Transverse colon (tissue), 4 donors: Measurements from ENCODE around the gene SGSM1. TPM values are rescaled to one million over a fixed set of nuclear protein-coding genes. Genes with fewer than 3 reads are reported as not detected.

ENCODE experiments used
- DNase-seq: peaks from one replicate; pipeline ENCODE4 v3.0.0-alpha.2; 2019
- H3K27ac ChIP-seq, 4 donors: fragments of 200-600 bp; sonication (generic); 2 replicates each; pipeline ENCODE4 v1.5.1; 2016 to 2018; ENCODE audit warnings: inconsistent platforms in 4 of 4
- H3K27me3 ChIP-seq: fragments of 200-600 bp; sonication (generic); 2 replicates; pipeline ENCODE4 v1.5.1; 2017; ENCODE audit warnings: inconsistent platforms
- H3K36me3 ChIP-seq, 4 donors: fragments of 200-600 bp; sonication (generic); 2 replicates each; pipeline ENCODE4 v1.5.1; 2017 to 2019; ENCODE audit warnings: inconsistent platforms in 4 of 4
- H3K4me1 ChIP-seq, 4 donors: fragments of 200-600 bp; sonication (generic); 2 replicates each; pipeline ENCODE4 v1.5.1; 2017 to 2020; ENCODE audit warnings: inconsistent platforms in 4 of 4
- H3K4me3 ChIP-seq, 4 donors: fragments of 200-600 bp; sonication (generic); 1 replicate in 1 of 4; 2 replicates in 3 of 4; pipeline versions ENCODE4 v1.5.1 to v1.6.1; 2017 to 2019; ENCODE audit warnings: inconsistent platforms in 4 of 4
- H3K9me3 ChIP-seq, 2 donors: fragments of 200-600 bp; sonication (generic); 2 replicates each; pipeline ENCODE4 v1.5.1; 2017 to 2019; ENCODE audit warnings: inconsistent platforms in 2 of 2
- CTCF ChIP-seq, 5 experiments: fragments of 200-600 bp in 3 of 5; fragments of 450-650 bp in 2 of 5; sonication (generic) in 3 of 5; IDR thresholded peaks; 1 replicate in 2 of 5; 2 replicates in 3 of 5; pipeline ENCODE4 v1.5.1; 2016 to 2017; ENCODE audit warnings: antibody characterized with exemption in 5 of 5, inconsistent platforms in 3 of 5, mild to moderate bottlenecking in 2 of 5, moderate library complexity in 1 of 5
- EP300 ChIP-seq: sonication (generic); formaldehyde crosslinking; IDR thresholded peaks from one replicate; pipeline ENCODE4 v1.6.1; 2017; ENCODE audit warnings: antibody characterized with exemption, low read depth
- POLR2A ChIP-seq: fragments of 450-650 bp; IDR thresholded peaks from one replicate; pipeline ENCODE4 v1.6.1; 2016; ENCODE audit warnings: antibody characterized with exemption, mild to moderate bottlenecking, moderate library complexity
- POLR2AphosphoS5 ChIP-seq, 3 donors: sonication (generic); formaldehyde crosslinking; IDR thresholded peaks; one replicate each; pipeline ENCODE4 v1.6.1; 2016; ENCODE audit warnings: antibody characterized with exemption in 3 of 3
- WGBS, 2 donors: methylation state at CpG; one replicate each; pipeline ENCODE4 v1.1.5; 2018; ENCODE audit warnings: low coverage in 1 of 2; 5-methylcytosine and 5-hydroxymethylcytosine counted together
- in situ Hi-C, 4 donors: fragments of 200-750 bp; cut with MboI; loops; one replicate each; pipeline versions ENCODE4 v1.15.0 to v1.15.1; 2017; ENCODE audit warnings: low sequenced_read_pairs in 3 of 4, low pct_ligation_motif_present in 1 of 4, low pct_unique_long_range_greater_than_20kb in 1 of 4
- intact Hi-C: fragments of 100-400 bp; cut with DNase I; formaldehyde crosslinking; loops from one replicate; pipeline ENCODE4 v1.15.1; 2023; ENCODE audit warnings: low total_unique reads
- total RNA-seq, 4 donors: library from RNA; depleted of rRNA; stranded (reverse); fragments of >200 nt; gene quantifications; one replicate each; pipeline ENCODE4 v1.1.0, GENCODE V29; 2016

Gene SGSM1
- total RNA-seq, 4 donors from 2014 or later, result 2.5 to 6.2 (median 3.7) TPM

GRCh38 chr22:24952837-24953383 is 146.9 kb downstream of the SGSM1 start:
- intact Hi-C loops, result loop anchor here (2.0 kb wide), 1 partner anchor 96 kb away; no protein-coding TSS in a partner anchor
- peak; percentile 71 for DNase-seq
- H3K9me3 ChIP-seq, result no peaks in the 10 kb centered on the region
- WGBS, 2 donors, result 2% methylated on average over 33 of the region's 35 CpGs; no CpG with 5 or more reads in 1 of the 2 donors
- H3K4me1 ChIP-seq, result peaks cover 0 to 26% (median 20%) of the 10 kb centered on the region in 4 donors
- in situ Hi-C loops, result loop anchor here in 1 of 4 donors (10.0 kb wide), 1 partner anchor 92 kb away; no protein-coding TSS in a partner anchor
- no peaks in the 10 kb centered on the region for H3K36me3 ChIP-seq
- peak overlapping the region; percentile 55 to 69 (median 66) for H3K4me3 ChIP-seq
- H3K27ac ChIP-seq, result peak overlapping the region; percentile 84 to 92 (median 90)
- TF ChIP-seq EP300, result no peak
- TF ChIP-seq POLR2AphosphoS5 (IDR thresholded peaks at IDR 0.05), result peak in 1 of 3 donors; percentile 22
- TF ChIP-seq POLR2A, result peak; percentile 48
- H3K27me3 ChIP-seq, result peaks cover 8% of the 10 kb centered on the region

- intact Hi-C loops, result loop anchor here (2.0 kb wide), 1 partner anchor 95 kb away; no protein-coding TSS in a partner anchor
- H3K36me3 ChIP-seq, result no peaks in the 10 kb centered on the region
- WGBS, 2 donors, result 0 to 11% methylated on average over 1 to 46 of the region's 47 CpGs
- TF ChIP-seq POLR2AphosphoS5 (IDR thresholded peaks at IDR 0.05) (peak in 2 of 3 donors; percentile 19 to 38), CTCF (IDR thresholded peaks at IDR 0.05) (no peak), EP300 (no peak), POLR2A (peak; percentile 32)
- peak overlapping the region; percentile 84 to 92 (median 90) for H3K27ac ChIP-seq
- H3K4me1 ChIP-seq, result peaks cover 0 to 26% (median 20%) of the 10 kb centered on the region in 4 donors
- H3K9me3 ChIP-seq, result no peaks in the 10 kb centered on the region
- peak overlapping the region; percentile 55 to 69 (median 66) for H3K4me3 ChIP-seq
- in situ Hi-C loops, result loop anchor here in 1 of 4 donors (10.0 kb wide), 1 partner anchor 91 kb away; no protein-coding TSS in a partner anchor
- H3K27me3 ChIP-seq, result peaks cover 8% of the 10 kb centered on the region
- DNase-seq, result peak; percentile 58
Measured at GRCh38 chr22:24953384-24954113, 147.5 kb downstream of the SGSM1 start.

- Histone ChIP-seq H3K27me3 (peaks cover 8% of the 10 kb centered on the region), H3K27ac (peak overlapping the region; percentile 84 to 92 (median 90)), H3K4me1 (peaks cover 0 to 31% (median 22%) of the 10 kb centered on the region in 4 donors), H3K36me3 (no peaks in the 10 kb centered on the region), H3K4me3 (peak overlapping the region in 3 of 4 donors; percentile 66 to 69 (median 67)), H3K9me3 (no peaks in the 10 kb centered on the region)
- in situ Hi-C loops (loop anchor here in 1 of 4 donors (10.0 kb wide), 1 partner anchor 91 kb away; no protein-coding TSS in a partner anchor), intact Hi-C loops (no loop called here)
- DNase-seq, result no peak
- no peak for TF ChIP-seq CTCF (IDR thresholded peaks at IDR 0.05)
- 32% methylated on average over 4 of the region's 4 CpGs; no CpG with 5 or more reads in 1 of the 2 donors for WGBS, 2 donors
Measured at GRCh38 chr22:24954114-24954463, 148.1 kb downstream of the SGSM1 start.

DNA sequence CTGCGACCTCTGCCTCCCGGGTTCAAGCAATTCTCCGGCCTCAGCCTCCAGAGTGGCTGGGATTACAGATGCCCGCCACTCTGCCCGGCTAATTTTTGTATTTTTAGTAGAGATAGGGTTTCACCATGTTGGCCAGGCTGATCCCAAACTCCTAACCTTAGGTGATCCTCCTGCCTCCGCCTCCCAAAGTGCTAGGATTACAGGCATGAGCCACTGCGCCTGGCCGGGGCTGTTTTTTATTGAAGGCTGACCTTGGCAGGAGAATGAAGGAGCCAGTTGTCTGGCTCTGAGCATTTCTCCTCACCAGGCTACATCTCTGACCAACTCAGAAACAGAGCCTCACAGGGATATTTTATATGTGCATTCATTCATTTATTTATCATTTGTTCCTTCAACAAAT is 148.8 kb downstream of the SGSM1 start:
- Histone ChIP-seq H3K27ac (peak overlapping the region; percentile 84 to 92 (median 90)), H3K36me3 (no peaks in the 10 kb centered on the region), H3K9me3 (no peaks in the 10 kb centered on the region), H3K4me3 (peak overlapping the region in 1 of 4 donors; percentile 69), H3K4me1 (peaks cover 0 to 39% (median 26%) of the 10 kb centered on the region in 4 donors), H3K27me3 (peaks cover 8% of the 10 kb centered on the region)
- no peak for DNase-seq
- WGBS, 2 donors, result 89 to 90% methylated on average over 8 of the region's 8 CpGs
- intact Hi-C loops (no loop called here), in situ Hi-C loops (loop anchor here in 1 of 4 donors (10.0 kb wide), 1 partner anchor 90 kb away; no protein-coding TSS in a partner anchor)
- TF ChIP-seq EP300 (no peak), POLR2AphosphoS5 (IDR thresholded peaks at IDR 0.05) (no peak), CTCF (IDR thresholded peaks at IDR 0.05) (no peak), POLR2A (no peak)
